GM12801 (cell line): ENCODE results near the gene ASTN2.

Experiments used
- TF ChIP-seq, protein P1 (sequence below): IDR thresholded peaks from one replicate; pipeline ENCODE4 v1.5.1; 2011; ENCODE audit warnings: control low read depth; ENCODE audit not compliant: insufficient read length; ENCODE audit errors: extremely low read depth

ASTN2 gene

DNA sequence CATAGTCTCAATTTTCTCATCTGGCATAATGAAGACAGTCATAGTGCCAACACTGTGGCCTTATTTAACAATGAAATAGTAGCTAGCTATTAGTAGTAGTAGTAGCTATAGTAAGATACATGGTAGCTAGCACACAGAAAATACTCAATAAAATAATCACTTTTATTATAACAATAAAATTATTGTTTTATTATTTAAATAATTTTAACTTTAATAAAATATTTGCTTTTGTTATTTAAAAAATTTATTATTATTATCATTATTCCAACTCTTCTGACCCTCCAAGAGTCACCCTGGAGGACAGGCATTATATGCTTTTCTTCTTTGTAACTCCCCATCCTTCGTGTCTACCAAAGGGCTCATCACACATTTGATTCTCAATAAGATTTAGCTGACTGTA, 475.7 kb downstream of the ASTN2 start:
- TF ChIP-seq, protein P1, sequence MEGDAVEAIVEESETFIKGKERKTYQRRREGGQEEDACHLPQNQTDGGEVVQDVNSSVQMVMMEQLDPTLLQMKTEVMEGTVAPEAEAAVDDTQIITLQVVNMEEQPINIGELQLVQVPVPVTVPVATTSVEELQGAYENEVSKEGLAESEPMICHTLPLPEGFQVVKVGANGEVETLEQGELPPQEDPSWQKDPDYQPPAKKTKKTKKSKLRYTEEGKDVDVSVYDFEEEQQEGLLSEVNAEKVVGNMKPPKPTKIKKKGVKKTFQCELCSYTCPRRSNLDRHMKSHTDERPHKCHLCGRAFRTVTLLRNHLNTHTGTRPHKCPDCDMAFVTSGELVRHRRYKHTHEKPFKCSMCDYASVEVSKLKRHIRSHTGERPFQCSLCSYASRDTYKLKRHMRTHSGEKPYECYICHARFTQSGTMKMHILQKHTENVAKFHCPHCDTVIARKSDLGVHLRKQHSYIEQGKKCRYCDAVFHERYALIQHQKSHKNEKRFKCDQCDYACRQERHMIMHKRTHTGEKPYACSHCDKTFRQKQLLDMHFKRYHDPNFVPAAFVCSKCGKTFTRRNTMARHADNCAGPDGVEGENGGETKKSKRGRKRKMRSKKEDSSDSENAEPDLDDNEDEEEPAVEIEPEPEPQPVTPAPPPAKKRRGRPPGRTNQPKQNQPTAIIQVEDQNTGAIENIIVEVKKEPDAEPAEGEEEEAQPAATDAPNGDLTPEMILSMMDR, result no peak

DNA sequence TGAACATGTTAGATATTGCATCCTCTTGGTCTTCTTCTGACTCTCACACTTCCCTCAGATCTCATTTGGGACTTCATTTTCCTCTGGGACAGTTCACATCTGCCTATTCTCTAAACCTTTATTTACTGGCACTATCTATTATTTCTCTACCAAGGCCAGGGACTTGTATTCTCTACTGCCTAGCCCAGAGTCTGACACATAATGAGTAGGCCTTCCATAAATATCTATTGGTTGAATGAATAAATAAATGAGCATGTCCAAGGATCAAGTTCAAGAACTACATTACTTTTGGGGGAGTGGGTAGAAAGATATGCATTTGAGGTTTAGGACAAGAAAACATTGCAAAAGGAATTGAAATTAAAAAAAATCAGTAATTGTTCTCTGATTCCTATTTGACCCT, 477.5 kb downstream of the ASTN2 start:
- TF ChIP-seq, protein P1, result no peak

DNA sequence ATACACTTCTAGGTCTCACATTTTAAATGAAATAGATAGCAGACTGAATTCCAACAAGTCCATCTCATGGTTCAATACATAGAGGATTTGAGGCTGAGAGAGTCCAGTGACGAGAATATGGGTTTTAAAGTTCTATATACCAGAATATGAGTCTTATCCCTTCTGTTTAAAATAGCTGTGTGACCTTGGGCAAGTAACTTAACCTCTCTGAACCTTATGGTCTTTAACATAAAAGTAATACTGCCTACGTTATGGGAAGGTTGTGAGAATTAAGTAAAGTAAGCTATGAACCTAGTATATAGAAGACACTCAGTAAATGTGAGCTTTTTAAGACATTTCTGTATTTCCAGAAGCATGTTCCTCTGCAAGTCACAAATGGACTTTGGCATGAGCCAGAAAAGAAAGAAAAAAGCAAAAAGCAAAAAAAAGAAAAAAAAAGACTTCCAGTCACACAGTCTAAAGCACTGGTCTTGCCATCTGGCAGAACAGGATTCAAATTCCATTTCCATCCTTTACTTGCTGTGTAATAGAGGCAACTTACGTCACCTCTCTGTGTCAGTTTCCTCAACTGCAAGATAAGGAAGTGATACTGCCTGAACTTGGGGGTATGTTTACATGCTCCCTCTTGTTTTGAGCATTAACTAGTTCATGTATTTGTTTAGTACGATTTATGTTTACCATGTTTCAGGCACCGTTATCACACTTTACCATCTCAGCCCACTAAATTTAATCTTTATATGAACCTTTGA, 479.5 kb downstream of the ASTN2 start:
- TF ChIP-seq, protein P1, result no peak

DNA sequence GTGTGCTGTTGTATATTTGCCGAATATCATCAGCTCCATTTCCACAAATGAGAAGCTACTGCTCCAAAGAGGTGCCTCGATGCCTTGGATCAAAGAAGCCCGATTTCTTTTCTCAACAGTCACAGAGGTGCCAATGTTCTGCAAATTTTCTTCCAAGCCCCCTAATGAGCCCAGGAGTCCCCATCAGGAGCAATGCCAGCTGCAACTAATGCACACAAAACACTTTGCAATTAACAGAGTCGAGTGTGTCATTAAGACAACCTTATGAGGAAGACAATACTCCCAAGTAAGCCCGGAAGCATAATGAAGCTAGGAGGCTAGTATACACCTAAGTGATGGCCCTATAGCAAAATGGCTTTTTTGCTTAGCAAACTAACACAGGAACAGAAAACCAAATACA, 480.7 kb downstream of the ASTN2 start:
- TF ChIP-seq, protein P1, result no peak

DNA sequence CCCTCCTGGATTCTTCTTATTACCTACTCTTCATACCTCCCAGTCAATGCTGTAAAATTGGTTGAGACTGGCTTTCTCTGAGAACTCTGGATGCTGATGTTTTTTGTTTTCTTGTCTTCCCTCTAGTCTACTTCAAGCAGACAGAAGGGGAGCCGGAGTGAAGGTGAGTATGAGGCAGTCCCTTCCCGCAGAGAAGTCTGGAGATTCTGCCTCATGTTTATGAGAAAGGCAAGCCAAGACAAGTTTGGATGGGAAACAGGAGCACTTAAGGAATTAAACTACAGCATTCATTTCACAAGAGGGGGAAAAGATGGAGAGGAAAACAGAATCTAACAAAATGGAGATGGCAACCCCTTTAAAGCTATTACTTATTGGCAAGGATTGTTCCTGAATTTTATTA, 481.6 kb downstream of the ASTN2 start:
- TF ChIP-seq, protein P1, result no peak

DNA sequence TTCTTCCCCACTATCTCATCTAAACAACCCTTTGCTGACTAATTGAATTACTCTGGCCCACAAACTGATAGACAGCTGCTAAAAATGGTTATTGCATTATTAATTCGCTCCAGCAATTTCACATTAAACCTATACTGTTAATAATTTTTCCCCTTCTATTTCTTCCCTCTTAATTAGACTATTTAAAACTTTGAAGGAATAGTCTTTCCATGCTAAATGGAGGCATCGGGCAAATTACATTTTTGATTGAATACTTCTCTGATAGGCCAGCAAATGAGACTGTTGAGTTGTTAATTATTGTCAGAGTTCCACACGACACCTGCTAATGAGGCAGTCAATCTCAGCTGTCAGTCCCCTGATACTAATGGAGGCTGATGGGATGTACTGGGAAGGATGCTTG, 485.2 kb downstream of the ASTN2 start:
- TF ChIP-seq, protein P1, result no peak

DNA sequence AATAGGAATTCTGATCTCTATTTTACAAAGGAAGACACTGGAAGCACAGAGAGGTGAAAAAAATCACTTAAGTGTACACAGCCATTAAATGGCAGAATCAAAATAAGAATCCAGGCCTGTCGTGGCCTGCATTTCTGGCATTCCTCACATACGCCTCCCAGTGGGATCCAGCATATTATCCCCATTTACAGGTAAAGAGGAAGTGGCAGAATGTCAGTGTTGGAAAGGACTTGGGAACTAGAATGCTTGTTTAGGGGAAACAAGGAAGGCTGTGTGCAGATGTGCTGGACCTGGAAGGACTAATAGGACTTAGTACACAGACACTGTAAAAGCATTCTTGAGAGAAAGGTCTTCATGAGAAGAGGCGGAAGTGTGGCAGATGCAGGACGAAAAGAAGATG, 486.0 kb downstream of the ASTN2 start:
- TF ChIP-seq, protein P1, result no peak
